Measurements from ENCODE around the gene FGG.

FGG gene

DNA sequence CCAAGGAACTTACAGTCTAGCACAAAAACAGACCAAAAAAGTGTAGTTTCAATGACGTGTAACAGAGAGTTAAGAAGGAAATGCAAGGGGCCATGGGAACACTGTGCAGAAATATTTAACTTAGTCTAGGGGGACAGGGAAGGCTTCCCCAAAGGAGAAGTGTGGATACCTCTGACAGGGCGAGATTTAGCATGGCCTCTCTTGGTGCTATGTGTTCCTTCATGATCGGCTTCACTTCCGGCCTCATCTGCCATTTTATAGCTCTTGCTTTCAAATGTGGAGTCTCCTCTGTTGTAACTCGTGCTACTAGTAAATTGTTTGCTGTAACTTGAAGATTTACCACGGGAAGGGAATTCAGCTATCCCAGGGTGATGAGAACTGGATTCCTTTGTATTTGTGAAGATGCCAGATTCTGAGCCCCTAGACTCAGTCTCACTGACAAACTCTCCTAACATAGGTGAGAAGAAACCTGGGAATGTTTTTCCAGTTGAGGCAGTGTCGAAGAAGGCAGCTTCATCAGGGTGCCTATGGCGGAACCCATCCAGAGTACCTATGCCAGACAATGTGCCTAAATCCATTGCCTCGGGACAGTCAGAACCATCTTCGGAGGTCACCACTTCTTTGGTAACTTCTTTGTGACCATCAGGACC is 27.0 kb downstream of the FGG start:
- no peak for DNase-seq

DNA sequence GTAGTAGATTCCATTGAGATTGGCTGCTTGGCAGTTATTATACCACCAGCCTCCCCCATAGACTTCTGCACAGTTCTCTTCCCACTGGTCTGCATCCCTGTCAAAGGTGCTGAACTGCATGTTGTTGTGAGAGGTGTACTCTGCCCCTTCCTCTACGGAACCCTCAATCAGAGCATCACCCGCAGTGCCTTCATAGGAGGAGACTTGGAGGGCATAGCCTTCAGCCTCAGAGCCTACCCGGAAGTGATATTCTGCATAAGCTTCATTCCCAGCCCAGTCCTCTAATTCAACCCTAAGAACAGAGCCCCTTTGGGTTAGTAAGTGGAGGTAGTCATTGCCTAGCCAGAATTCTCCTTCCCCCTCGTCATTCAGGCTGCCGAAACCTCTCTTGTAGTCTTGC is 28.2 kb downstream of the FGG start:
- DNase-seq, result no peak

DNA sequence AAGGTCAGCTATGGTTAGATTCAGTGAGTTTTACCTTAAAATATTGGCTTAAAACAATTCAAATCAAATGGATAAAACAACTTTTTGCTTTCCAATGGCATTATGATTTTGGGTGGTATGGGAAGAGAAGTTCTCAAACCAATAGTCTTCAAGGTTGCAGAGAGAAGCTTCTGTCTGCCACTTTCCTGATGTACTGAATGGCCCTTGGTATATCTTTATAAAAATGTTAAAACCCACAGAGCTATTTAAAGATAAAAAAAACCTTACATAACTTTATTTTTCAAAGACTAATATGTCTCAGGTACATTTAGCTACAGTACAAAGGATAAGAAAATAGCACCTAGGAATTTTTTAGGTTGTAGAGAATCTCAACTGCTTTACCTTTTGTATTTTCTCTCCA is 28.8 kb downstream of the FGG start:
- DNase-seq, result no peak

DNA sequence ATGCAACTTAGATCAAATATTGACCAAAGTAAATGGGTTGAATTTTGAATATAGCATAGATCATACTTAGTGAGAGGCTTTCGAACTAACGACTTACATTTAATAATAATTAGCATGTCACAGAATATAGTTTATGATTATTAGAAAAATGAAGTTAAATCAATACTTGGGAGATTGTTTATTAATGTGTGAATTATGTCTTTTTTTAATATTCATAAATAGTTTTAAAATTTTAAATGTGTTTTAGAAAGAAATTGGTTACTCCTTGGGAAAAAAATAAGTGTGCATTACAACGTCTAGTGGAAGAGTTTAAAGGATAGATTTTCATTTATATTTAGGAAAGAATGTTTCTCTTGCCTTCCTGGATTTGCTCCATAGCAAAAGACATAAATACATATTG is 29.2 kb downstream of the FGG start:
- DNase-seq, result no peak

DNA sequence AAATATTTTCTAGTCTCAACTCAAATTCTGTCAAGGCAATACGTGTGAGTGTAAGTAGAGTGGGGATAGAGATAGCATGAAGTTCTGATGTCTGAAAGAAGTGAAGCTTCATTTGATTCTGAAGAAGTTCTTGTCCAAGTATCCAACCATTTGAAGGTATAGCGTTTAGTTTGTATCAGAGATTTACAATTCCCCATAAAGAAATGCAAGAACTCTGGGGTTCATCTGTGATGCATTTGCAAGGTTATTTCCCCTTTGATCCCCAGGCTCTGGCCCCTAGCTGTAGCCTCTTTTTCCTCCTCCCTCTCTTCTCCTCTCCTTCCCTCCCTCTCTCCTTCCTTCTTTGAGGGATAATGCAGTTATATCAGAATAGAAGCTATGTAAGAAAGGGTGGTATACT is 29.7 kb downstream of the FGG start:
- no peak for DNase-seq

DNA sequence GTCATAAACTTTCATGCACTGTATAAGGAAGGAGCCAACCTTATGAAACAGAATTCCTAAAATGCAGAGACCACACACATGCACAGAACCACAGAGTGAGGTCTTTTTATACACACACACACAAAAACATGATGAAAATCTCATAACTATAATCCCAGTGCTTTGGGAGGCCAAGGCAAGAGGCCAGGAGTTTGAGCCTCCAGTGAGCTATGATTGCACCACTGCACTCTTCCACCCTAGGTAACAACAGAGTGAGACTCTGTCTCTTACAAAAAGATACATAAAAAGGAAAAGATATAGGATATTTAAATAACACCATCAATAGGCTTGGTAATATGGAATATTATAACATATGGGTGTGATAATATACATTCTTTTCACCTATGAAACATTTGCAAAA is 32.5 kb downstream of the FGG start:
- no peak for DNase-seq

DNA sequence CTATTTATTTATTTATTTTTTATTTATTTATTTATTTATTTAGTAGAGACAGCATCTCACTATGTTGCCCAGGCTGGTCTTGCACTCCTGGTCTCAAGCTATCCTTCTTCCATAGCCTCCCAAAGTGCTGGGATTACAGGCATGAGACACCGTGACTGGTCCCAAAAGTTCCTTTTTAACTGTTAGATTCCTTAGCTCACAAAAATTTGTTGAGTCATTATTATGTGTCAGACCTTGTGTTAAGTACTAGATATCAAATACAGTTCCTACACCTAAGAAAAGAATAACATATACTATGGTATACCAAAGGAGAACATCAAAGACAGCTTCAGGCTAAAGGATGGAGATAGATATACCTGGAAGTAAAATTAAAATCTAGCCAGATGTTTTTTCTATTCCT is 33.5 kb downstream of the FGG start:
- DNase-seq, result no peak

DNA sequence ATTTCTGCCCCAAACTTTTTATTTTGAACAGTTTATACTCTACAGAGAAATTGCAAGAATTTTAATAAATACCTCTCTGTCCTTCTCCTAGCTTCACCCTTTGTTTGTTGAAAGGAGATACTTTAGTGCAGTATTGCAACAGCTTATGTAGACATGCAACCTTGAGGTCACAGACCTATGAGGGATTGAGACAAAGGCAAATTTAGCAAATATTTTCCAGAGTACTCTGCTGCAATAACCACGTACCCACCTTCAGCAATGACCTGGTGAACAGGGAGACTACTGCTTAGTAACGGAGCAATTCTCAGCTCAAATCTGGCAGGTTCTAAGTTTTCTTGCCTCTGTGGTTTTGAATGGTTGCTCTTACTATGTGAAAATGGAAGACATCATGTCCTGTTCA is 35.1 kb downstream of the FGG start:
- DNase-seq, result no peak

DNA sequence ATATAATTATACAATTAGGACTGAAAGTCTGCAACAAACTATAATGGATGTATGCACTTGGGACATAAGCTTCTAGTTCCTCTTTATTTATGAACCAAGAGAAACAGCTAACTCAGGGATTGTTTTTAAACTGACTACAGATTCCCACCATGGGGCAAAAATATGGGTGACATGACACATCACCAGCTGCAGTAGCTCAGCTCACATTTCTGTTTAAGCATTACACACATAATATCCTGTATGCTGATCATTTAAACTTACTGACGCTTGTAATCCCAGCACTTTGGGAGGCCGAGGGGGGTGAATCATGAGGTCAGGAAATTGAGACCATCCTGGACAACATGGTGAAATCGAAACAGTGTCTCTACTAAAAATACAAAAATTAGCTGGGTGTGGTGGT is 38.1 kb downstream of the FGG start:
- no peak for DNase-seq

DNA sequence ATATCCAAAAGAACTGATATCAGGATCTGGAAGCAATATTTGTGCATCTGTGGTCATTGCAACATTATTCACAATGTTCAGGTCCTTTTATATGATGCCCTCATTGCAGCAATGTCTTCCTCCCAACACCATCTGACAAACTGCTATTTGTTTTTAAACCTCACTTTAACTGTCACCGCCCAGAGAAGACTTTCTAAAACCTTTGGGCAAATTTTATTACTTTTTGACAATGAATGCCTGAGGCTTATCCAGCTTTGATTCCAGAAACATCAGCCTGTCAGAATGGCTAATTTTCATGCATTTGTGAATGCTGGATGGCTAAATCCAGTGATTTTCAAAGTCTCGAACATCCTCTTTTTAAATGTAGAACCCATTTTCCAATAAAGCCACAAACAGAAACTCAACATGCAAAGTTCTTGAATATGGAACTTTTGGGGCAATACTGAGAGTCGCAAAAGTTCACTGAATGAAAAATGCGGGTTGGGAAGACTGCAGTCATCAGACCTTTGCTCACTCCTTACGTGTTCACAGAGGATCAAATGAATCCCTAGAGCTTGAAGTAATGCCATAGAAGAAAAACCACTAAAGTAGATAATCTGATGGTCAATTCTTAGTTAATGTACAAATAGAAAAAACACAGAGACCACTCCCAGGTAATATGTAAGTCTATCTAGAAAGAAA is 39.1 kb downstream of the FGG start:
- no peak for DNase-seq

DNA sequence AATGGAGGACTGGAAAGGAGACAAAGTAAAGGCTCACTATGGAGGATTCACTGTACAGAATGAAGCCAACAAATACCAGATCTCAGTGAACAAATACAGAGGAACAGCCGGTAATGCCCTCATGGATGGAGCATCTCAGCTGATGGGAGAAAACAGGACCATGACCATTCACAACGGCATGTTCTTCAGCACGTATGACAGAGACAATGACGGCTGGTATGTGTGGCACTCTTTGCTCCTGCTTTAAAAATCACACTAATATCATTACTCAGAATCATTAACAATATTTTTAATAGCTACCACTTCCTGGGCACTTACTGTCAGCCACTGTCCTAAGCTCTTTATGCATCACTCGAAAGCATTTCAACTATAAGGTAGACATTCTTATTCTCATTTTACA is 42.9 kb downstream of the FGG start:
- no peak for DNase-seq

DNA sequence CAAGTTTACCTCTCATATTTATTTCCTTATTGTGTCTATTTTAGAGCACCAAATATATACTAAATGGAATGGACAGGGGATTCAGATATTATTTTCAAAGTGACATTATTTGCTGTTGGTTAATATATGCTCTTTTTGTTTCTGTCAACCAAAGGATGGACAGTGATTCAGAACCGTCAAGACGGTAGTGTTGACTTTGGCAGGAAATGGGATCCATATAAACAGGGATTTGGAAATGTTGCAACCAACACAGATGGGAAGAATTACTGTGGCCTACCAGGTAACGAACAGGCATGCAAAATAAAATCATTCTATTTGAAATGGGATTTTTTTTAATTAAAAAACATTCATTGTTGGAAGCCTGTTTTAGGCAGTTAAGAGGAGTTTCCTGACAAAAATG is 43.4 kb downstream of the FGG start:
- DNase-seq, result no peak

DNA sequence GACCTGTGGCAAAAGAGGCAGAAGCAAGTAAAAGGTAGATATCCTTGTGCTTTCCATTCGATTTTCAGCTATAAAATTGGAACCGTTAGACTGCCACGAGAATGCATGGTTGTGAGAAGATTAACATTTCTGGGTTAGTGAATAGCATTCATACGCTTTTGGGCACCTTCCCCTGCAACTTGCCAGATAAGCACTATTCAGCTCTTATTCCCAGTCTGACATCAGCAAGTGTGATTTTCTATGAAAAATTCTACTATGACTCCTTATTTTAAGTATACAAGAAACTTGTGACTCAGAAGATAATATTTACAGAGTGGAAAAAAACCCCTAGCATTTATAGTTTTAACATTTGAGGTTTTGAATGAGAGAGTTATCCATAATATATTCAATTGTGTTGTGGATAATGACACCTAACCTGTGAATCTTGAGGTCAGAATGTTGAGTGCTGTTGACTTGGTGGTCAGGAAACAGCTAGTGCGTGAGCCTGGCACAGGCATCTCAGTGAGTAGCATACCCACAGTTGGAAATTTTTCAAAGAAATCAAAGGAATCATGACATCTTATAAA is 45.7 kb downstream of the FGG start:
- DNase-seq, result no peak

DNA sequence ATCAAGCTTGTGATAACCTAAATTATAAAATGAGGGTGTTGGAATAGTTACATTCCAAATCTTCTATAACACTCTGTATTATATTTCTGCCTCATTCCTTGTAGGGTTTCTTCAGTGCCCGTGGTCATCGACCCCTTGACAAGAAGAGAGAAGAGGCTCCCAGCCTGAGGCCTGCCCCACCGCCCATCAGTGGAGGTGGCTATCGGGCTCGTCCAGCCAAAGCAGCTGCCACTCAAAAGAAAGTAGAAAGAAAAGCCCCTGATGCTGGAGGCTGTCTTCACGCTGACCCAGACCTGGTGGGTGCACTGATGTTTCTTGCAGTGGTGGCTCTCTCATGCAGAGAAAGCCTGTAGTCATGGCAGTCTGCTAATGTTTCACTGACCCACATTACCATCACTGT is 46.8 kb downstream of the FGG start:
- DNase-seq, result no peak

DNA sequence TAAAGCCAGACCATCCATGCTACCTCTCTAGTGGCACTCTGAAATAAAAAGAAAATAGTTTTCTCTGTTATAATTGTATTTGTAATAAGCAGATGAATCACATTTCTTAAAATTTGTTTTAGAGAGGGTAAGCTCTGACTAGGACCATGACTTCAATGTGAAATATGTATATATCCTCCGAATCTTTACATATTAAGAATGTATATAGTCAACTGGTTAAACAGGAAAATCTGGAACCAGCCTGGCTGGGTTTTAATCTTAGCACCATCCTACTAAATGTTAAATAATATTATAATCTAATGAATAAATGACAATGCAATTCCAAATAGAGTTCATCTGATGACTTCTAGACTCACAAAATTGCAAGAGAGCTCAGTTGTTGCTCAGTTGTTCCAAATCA is 48.1 kb downstream of the FGG start:
- no peak for DNase-seq

DNA sequence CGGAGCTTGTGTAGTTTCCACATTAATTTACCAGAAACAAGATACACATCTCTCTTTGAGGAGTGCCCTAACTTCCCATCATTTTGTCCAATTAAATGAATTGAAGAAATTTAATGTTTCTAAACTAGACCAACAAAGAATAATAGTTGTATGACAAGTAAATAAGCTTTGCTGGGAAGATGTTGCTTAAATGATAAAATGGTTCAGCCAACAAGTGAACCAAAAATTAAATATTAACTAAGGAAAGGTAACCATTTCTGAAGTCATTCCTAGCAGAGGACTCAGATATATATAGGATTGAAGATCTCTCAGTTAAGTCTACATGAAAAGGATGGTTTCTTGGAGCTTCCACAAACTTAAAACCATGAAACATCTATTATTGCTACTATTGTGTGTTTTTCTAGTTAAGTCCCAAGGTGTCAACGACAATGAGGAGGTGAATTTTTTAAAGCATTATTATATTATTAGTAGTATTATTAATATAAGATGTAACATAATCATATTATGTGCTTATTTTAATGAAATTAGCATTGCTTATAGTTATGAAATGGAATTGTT is 49.7 kb downstream of the FGG start, which contains the start of gene FGB:
FGB (plus strand) TSS at position 315 of the 558 bp plus-strand sequence; CDS start at position 323, 8 bp downstream.
- DNase-seq, result no peak

DNA sequence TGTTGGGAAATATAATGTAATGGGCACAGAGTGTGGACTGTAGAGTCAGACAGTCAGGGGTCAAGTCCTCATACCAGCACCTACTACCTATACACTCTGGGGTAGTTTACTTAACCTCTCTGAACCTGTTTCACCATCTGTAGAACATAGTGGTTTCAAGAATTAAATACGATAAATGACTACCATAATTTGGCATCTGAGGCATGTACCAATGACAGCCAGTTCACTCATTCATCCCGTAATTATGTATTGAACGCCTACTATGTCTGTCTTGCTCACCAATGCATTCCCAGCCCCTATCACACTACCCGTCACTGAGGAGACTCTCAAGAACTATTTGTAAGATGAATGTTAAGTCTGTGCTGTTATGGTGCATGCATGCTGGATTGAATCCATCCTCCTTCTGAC is 51.6 kb downstream of the FGG start:
- DNase-seq, result no peak

DNA sequence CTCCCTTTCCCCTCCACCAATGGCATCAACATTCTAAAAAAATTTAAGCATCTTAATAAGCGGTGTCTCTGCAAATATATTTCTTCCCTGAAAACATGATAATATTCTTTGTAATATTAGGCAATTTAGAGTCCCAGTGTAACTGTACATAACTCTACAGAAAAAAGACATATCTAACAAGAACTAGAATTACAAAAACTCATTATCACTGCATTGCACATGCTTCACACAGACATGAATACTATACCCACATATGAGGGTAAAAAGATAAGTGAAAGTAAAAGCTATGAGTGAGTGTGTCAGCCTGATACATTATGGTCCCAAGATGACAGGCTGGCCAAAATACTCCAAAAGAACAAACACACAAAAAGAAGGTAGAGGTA is 52.0 kb downstream of the FGG start:
- no peak for DNase-seq

DNA sequence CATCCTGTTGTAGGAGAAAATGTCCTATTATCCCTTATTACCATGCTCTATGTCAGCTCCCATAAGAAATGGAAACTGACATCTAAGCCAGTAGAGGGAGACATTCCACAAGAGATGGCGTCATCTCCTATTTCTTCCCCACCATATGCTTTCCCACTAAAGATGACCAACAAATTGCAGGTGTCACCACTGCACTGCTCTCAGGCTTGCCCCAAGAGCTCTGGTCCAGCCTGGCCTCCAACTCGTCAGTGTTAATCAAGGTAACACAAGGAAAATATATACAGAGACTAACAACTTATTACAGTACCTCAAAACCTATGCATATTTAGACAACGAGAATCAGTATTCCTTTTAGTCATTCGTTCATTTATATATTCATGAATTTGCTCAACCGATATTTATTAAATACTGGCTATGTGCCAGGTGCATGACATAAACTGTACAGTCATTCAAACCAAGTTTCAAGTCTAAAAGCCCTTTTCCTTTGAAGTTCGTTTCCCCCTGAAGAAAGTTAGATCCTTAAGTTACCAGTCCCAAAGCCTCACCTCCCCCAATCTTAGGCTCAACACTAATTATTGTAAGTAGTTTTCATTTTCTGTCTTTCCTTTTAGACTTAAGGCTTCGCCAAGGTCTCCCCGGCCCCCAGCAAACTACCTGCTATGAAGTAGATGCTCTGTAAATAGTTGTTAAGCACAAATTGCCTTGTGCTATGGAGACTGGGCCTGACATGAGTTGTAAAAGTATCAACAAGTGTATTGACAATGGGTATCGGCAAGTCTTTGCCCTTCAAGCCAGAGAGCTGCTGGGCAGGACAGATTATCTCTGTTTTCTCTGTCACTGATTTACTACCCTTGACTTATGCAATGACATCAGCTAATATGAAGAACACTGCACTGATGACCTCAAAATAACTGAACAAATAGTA is 52.7 kb downstream of the FGG start:
- peak; percentile 44 to 55 (median 54) for DNase-seq

DNA sequence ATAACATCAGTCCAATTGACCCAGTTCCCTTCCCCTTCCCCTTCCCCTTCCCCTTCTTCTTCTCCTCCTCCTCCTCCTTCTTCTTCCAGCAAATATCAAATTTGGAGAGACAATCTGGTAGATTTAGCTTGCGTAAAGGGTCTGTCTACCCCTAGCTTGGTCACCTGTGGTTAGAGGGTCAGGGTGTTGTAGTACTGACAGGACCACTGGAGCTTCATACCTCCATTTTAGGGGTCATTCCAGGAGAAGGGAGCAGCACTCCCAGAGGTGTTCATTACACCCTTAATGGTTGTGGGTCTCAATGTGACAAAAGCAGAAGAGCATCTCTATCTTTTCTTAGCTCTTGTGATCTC is 53.3 kb downstream of the FGG start:
- no peak for DNase-seq

Data from suppressor macrophage treated with lipopolysaccharide for 1 hour (primary cell).